Measurements from ENCODE around the gene FRMPD4. TPM values are rescaled to one million over a fixed set of nuclear protein-coding genes. Genes with fewer than 3 reads are reported as not detected.
A peak's percentile ranks its signal among the peaks of the same experiment; 100 is the strongest.

Gene FRMPD4
- total and polyA plus RNA-seq, 2 donors (not counting 1 experiment from before 2014, with no cell fraction given) = 0.50 to 1.5 TPM

DNA sequence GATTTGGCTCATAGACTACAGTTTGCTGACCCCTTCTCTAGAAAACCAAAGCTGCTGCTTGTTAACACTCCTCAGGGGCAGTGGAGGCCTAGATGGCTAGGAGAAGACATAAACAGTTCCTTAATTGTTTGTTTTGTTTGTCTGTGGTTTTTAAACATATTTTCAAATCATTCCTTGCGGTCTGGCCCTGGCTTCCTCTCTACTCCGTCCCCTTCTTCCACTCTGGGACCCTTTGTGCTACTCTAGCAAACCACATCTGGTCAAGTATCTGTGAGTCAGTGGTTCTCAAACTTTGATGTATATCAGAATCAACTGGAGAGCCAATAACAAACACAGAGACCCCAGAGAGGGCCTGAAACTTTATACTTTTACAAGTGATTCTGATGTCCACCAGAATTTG lies 36.1 kb downstream of the FRMPD4 start:
- Histone ChIP-seq H3K4me1 (ENCODE audit: control insufficient read depth, extremely low read depth, insufficient read depth, low read length) (no peaks in the 10 kb centered on the region), H3K36me3 (ENCODE audit: control insufficient read depth, insufficient read depth, low read length) (no peaks in the 10 kb centered on the region), H2AFZ (ENCODE audit: low read length) (no peak overlapping the region), H4K20me1 (ENCODE audit: control insufficient read depth, extremely low read depth, insufficient read depth, low read length) (no peaks in the 10 kb centered on the region), H3K27ac (ENCODE audit: insufficient read depth, low read length) (no peak overlapping the region), H3K9me3 (ENCODE audit: control insufficient read depth, insufficient read depth, low read depth, low read length) (no peaks in the 10 kb centered on the region), H3K79me2 (ENCODE audit: control insufficient read depth, insufficient read depth, low read length) (no peaks in the 10 kb centered on the region), H3K27me3 (ENCODE audit: control insufficient read depth, insufficient read depth, low read length) (no peaks in the 10 kb centered on the region), H3K4me3 (replicated peaks in 1 of 4; ENCODE audit: control extremely low read depth in 1 of 4, insufficient read depth in 1 of 4, low read depth in 3 of 4, low read length in 4 of 4) (no peak overlapping the region), H3K4me2 (ENCODE audit: extremely low read depth, insufficient read depth, low read length) (no peak overlapping the region), H3K9ac (ENCODE audit: insufficient read depth, low read length) (no peak overlapping the region)
- no peak for TF ChIP-seq EZH2 (IDR thresholded peaks at IDR 0.05; ENCODE audit: low read length, missing control alignments)
- TF ChIP-seq, protein P1, sequence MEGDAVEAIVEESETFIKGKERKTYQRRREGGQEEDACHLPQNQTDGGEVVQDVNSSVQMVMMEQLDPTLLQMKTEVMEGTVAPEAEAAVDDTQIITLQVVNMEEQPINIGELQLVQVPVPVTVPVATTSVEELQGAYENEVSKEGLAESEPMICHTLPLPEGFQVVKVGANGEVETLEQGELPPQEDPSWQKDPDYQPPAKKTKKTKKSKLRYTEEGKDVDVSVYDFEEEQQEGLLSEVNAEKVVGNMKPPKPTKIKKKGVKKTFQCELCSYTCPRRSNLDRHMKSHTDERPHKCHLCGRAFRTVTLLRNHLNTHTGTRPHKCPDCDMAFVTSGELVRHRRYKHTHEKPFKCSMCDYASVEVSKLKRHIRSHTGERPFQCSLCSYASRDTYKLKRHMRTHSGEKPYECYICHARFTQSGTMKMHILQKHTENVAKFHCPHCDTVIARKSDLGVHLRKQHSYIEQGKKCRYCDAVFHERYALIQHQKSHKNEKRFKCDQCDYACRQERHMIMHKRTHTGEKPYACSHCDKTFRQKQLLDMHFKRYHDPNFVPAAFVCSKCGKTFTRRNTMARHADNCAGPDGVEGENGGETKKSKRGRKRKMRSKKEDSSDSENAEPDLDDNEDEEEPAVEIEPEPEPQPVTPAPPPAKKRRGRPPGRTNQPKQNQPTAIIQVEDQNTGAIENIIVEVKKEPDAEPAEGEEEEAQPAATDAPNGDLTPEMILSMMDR (conservative IDR thresholded peaks at IDR 0.05 in 1 of 2, IDR thresholded peaks at IDR 0.05 in 1 of 2; ENCODE audit: low read depth in 1 of 2, low read length in 2 of 2) = no peak
- peak; percentile 28 to 46 for DNase-seq (ENCODE audit: low read depth in 2 of 2)

DNA sequence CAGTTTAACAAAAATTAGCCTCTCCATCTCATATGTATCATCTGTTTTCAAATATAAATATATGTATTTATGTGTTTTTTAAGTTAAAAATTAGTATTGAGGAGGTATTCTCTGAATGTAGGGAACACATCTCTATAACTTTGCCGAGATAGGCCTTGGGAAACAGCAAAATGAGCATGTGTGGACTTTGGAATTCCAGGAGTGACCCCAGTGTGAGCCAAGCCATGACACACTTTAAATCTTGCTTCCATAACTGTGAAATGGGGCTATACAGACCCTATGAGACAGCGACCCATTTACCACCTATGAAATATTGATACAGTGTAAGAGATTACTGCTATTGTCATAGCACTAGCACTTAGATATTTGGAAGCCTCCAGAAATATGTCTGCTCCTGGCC lies 58.8 kb downstream of the FRMPD4 start:
- H4K20me1 ChIP-seq (ENCODE audit: control insufficient read depth, extremely low read depth, insufficient read depth, low read length) = no peaks in the 10 kb centered on the region

DNA sequence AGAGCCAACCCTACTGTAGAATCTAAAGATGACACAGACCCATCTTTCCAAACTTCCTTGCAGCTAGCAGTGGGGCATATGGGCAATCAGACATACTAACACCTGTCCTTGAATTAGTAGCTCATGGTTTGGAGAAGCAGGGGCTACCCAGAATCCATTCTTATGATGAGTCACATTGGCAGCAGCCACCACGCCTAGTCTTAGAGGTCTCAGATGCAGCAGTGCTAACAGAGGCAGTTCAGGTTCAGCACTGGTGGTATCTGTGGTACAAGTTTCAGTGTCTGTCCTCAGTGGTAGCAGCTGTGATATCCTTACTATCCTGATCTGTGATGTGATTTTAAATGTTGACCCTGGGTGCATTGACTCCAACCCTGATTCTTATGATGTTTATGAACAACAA lies 68.1 kb downstream of the FRMPD4 start:
- no peak for TF ChIP-seq EZH2 (IDR thresholded peaks at IDR 0.05; ENCODE audit: low read length, missing control alignments)
- TF ChIP-seq, protein P1 (conservative IDR thresholded peaks at IDR 0.05 in 1 of 2, IDR thresholded peaks at IDR 0.05 in 1 of 2; ENCODE audit: low read depth in 1 of 2, low read length in 2 of 2) = no peak
- H3K4me3 ChIP-seq (replicated peaks in 1 of 4; ENCODE audit: control extremely low read depth in 1 of 4, insufficient read depth in 1 of 4, low read depth in 3 of 4, low read length in 4 of 4) = no peak overlapping the region
- no peaks in the 10 kb centered on the region for H3K36me3 ChIP-seq (ENCODE audit: control insufficient read depth, insufficient read depth, low read length)
- H4K20me1 ChIP-seq (ENCODE audit: control insufficient read depth, extremely low read depth, insufficient read depth, low read length) = no peaks in the 10 kb centered on the region
- no peak overlapping the region for H3K27ac ChIP-seq (ENCODE audit: insufficient read depth, low read length)
- no peaks in the 10 kb centered on the region for H3K27me3 ChIP-seq (ENCODE audit: control insufficient read depth, insufficient read depth, low read length)
- H2AFZ ChIP-seq (ENCODE audit: low read length) = no peak overlapping the region
- H3K9ac ChIP-seq (ENCODE audit: insufficient read depth, low read length) = no peak overlapping the region
- no peaks in the 10 kb centered on the region for H3K9me3 ChIP-seq (ENCODE audit: control insufficient read depth, insufficient read depth, low read depth, low read length)
- peaks cover 2% of the 10 kb centered on the region for H3K4me1 ChIP-seq (ENCODE audit: control insufficient read depth, extremely low read depth, insufficient read depth, low read length)
- no peak for DNase-seq (ENCODE audit: low read depth in 2 of 2)
- H3K79me2 ChIP-seq (ENCODE audit: control insufficient read depth, insufficient read depth, low read length) = no peaks in the 10 kb centered on the region
- H3K4me2 ChIP-seq (ENCODE audit: extremely low read depth, insufficient read depth, low read length) = no peak overlapping the region

More for the DNA sequence above, 58.8 kb downstream of the FRMPD4 start:
- H3K9ac ChIP-seq (ENCODE audit: insufficient read depth, low read length) = no peak overlapping the region
- H3K27me3 ChIP-seq (ENCODE audit: control insufficient read depth, insufficient read depth, low read length) = no peaks in the 10 kb centered on the region
- no peak overlapping the region for H3K4me3 ChIP-seq (replicated peaks in 1 of 4; ENCODE audit: control extremely low read depth in 1 of 4, insufficient read depth in 1 of 4, low read depth in 3 of 4, low read length in 4 of 4)
- H3K4me1 ChIP-seq (ENCODE audit: control insufficient read depth, extremely low read depth, insufficient read depth, low read length) = no peaks in the 10 kb centered on the region
- no peak overlapping the region for H3K27ac ChIP-seq (ENCODE audit: insufficient read depth, low read length)
- TF ChIP-seq, protein P1 (conservative IDR thresholded peaks at IDR 0.05 in 1 of 2, IDR thresholded peaks at IDR 0.05 in 1 of 2; ENCODE audit: low read depth in 1 of 2, low read length in 2 of 2) = no peak
- no peak for TF ChIP-seq EZH2 (IDR thresholded peaks at IDR 0.05; ENCODE audit: low read length, missing control alignments)
- no peak for DNase-seq (ENCODE audit: low read depth in 2 of 2)
- no peak overlapping the region for H2AFZ ChIP-seq (ENCODE audit: low read length)
- no peaks in the 10 kb centered on the region for H3K36me3 ChIP-seq (ENCODE audit: control insufficient read depth, insufficient read depth, low read length)
- H3K79me2 ChIP-seq (ENCODE audit: control insufficient read depth, insufficient read depth, low read length) = no peaks in the 10 kb centered on the region
- H3K9me3 ChIP-seq (ENCODE audit: control insufficient read depth, insufficient read depth, low read depth, low read length) = no peaks in the 10 kb centered on the region
- H3K4me2 ChIP-seq (ENCODE audit: extremely low read depth, insufficient read depth, low read length) = no peak overlapping the region
